GM12872 (cell line): ENCODE data around the gene DCAF6.

Source experiments
- CTCF ChIP-seq: IDR thresholded peaks from 3 replicates; pipeline ENCODE4 v1.5.1; 2011; ENCODE audit warnings: low read depth, mild to moderate bottlenecking, low read length, moderate library complexity; ENCODE audit not compliant: insufficient read depth

Gene DCAF6

GRCh38 chr1:167936068-167936929 lies at the start of gene DCAF6:
Gene DCAF6, plus strand, starts transcription at chr1:167936683. Its CDS starts 229 bp downstream, at chr1:167936912.
- no peak for TF ChIP-seq CTCF

- no peak for TF ChIP-seq CTCF
Observed at GRCh38 chr1:167890400-167890799, 46.1 kb upstream of the DCAF6 start.

GRCh38 chr1:167893798-167894197 lies 42.7 kb upstream of the DCAF6 start:
- TF ChIP-seq CTCF, result no peak

- no peak for TF ChIP-seq CTCF
Observed at GRCh38 chr1:167898578-167899222, 37.8 kb upstream of the DCAF6 start.

GRCh38 chr1:167899253-167899681 lies 37.2 kb upstream of the DCAF6 start:
- TF ChIP-seq CTCF, result no peak

- no peak for TF ChIP-seq CTCF
Observed at GRCh38 chr1:167900907-167901306, 35.6 kb upstream of the DCAF6 start.

GRCh38 chr1:167904652-167905130 lies 31.8 kb upstream of the DCAF6 start:
- TF ChIP-seq CTCF, result no peak
